ENCODE measurements around the gene JMJD1C. TPM values are rescaled to one million over a fixed set of nuclear protein-coding genes. Genes with fewer than 3 reads are reported as not detected.
A peak's percentile ranks its signal among the peaks of the same experiment; 100 is the strongest.

Gene JMJD1C
- polyA plus RNA-seq, 12 donors = 64.8 to 114 (median 87.8) TPM; not detected in 1

DNA sequence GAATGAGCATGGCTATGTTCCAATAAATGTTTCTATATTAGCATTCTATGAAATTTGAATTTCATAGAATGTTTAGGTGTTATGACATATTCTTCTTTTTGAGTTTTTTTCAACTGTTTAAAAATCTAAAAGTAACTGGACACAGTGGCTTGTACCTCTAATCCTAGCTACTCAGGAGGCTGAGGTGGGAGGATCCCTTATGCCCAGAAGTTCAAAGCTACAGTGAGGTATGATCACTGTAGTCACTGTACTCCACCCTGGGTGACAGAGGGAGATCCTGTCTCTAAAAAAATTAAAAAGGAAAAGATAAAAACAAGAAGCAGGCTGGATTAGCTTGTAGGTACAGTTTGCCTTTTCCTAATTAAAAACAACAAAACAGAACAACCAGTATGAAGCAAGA is 237.5 kb downstream of the JMJD1C start:
- DNase-seq = no peak

DNA sequence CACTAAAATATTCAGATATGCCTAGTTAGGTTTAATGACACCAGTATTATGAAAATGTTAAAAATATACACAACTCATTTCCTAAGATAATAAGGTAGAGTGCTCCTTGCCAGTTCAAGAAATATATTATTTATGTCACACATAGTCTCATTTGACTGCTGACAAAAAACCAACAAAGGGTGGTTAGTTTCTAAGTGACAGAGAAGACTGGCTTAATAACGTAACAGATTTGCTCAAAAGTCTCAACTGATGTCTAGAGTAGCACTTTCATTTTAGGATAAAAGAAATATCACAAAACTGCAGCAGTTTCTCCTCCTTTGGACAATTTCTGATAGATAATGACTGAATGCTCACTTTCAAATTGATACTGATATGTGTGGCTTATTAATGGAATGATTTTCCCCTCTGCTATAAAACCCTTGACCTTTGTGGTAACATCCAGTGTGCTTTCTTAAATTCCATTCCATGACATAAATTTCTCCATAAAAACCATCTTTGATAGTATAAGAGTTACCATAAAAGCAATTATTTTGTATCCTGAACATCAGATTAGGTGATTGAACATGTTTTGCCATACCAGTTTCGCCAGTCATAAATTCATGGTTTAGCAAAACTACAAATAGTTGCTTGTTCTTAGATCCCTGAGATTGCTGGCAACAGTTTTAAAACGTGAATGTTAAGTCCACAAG is 238.4 kb downstream of the JMJD1C start:
- no peak for DNase-seq

DNA sequence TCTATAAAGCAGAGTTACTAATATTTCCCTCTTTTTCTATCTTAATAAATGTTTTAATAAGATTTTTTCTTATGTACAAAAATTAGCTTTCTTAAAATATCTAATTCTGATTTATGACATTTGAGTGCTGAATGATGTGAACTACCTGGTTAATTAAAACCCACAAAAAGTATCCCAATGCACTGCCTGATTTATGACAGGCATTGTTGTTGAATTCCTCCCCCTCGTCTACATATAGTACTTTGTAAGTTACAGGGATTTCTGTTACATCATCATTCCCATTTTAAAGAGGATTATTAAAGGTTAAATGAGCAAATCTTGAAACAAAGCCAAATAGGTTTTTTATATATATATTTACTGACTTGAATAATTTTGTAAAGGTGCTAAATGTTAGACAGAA is 241.5 kb downstream of the JMJD1C start:
- DNase-seq = no peak

DNA sequence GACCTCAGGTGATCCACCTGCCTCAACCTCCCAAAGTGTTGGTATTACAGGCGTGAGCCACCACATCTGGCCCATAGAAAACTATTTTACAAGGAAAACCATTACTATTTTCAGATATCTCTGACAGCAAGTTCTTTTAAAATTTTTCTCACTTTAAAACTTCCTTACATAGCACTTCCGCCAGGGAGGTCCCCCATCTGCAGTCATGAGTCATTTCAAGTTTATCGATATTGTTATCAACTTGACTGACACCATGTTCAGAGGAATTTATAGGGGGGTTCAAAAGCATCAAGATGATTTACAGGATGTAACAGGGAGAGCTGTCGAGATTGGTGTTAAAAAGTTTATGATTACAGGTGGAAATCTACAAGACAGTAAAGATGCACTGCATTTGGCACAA is 243.8 kb downstream of the JMJD1C start:
- DNase-seq = no peak

DNA sequence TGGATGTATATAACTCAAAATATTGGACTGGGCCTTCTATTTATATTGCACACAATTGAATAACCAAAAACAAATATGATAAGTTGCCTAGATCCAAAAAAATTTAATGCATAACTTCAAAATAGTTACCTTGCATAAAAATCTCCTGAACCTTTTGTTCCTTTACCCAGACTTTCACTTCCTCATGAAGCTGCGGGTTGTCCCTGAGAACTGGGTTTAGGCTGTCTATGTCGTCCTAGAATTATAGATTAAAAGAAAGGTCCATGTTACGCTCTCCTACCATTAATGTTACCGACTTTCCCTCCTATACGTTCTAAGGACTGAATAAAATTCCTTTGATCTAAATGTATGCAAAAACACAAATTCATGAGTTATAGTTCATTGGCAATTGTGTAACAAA is 246.0 kb downstream of the JMJD1C start:
- no peak for DNase-seq

DNA sequence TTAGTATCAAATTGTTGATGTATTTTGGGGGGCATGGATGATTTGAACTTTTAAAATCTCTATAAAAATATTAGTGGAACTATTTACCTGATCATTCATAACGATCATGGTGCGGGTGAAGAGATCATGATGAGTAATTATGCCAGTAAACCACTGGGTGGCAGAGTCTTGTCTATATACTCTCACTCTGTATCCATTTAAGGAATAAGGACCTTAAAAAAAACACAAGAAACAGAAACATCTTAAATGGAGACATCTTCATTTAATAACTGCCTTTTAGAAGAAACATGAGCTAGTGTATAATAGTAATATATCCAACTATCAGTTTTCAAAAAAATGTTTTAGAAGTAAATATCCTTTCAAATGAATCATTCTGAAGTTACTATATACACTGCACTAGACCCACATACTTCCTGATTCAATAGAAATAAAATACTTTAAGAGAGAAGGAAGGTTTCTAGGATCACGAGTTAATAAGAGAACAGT is 248.6 kb downstream of the JMJD1C start:
- DNase-seq = peak; percentile 40

DNA sequence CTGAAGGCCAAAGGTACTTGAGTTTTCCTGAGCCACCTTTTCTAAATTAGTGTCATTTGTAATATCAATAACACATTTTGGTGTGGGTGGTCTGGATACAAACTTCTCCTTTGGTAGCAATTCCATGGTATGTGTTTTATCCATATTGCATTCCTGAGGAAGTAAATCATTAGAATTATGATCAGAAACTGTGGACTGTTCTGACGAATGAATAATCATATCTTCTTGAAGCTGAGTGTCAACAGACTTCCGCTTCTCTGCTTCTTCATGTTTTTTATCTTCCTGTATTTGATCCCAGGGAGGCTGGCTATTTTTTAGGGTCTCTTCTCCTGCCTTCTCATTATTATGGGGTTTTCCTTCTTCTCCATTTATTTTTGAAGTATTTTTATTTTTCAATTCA is 251.2 kb downstream of the JMJD1C start:
- DNase-seq = no peak

DNA sequence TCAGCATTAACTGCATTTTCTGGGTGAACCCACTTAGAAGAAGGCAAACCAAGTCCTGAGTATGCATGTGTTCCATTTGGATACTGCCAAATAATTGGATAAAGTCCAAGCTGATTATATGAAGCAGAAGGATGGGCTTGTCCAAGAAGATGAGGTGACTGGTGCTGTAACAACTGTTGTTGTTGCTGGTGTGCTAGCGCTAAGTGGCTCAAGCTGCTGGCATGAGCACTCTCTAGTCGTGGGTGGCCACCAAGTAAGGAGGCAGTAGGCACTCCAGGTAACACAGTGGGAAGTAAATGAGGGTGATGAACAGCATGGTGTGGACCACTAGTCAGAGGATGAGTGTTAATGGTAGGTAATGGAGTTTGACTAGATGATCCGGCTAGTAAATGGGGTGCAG is 252.3 kb downstream of the JMJD1C start:
- no peak for DNase-seq

DNA sequence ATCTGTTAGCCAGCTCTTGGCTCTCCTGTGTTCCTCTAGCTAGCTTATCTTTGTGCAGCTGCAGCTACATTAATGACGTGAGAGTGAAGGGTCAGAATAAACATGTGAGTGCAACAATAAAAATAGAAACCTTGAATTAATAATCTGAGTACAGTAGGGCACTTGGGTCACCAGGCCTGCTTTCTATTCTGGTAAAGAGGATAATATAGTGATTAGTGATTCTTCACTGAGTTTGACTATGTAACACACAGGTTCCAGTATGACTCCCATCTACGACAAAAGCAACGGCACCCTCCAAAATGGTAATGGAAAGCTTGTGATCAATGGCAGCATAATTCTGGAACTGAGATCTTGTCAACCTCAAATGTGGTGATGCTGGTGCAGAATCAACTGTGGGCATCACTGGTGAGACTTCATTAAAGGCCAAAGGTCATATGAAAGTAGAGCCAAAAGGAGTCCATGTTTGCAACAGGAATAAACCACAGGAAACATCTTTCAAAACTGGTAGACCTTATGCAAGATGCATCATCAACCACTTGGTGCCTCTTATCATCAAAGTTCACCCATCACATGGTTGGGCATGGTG is 255.1 kb downstream of the JMJD1C start:
- DNase-seq = no peak

DNA sequence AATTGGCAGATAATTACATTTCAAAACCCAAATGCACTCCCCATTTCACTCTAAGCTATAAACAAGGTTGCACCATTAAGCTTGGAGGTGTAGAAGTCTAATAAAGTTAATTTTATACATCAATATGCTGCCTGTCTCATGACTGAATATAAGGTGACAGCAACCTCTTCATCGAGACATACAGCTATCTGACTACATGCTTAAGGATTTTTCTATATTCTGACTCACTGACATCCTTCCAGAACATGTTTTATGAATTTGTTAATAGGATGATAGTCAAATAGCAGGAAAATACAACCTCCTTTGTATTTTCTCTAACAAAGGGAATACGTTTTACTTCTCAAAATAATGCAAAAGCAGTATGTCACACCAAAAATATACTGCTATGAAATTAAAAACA is 256.1 kb downstream of the JMJD1C start:
- DNase-seq = no peak

DNA sequence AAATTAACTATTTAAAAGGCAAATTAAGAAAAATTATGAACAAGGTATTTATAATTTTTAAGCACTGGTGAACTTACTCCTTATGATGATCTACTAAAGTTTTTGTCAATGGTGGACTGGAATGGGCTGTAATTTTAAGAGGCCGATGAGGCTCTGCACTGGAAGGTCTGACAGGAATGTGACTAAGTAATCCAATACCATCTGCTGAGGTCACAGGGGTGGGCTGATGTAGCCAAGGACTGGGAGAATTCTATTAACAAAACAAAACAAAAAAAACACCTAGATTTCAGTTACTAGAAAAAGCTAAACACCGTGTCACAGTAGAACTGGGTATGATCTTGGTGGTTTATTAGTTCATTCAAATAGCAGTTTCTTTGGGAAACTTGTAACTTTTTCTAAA is 256.8 kb downstream of the JMJD1C start:
- no peak for DNase-seq

DNA sequence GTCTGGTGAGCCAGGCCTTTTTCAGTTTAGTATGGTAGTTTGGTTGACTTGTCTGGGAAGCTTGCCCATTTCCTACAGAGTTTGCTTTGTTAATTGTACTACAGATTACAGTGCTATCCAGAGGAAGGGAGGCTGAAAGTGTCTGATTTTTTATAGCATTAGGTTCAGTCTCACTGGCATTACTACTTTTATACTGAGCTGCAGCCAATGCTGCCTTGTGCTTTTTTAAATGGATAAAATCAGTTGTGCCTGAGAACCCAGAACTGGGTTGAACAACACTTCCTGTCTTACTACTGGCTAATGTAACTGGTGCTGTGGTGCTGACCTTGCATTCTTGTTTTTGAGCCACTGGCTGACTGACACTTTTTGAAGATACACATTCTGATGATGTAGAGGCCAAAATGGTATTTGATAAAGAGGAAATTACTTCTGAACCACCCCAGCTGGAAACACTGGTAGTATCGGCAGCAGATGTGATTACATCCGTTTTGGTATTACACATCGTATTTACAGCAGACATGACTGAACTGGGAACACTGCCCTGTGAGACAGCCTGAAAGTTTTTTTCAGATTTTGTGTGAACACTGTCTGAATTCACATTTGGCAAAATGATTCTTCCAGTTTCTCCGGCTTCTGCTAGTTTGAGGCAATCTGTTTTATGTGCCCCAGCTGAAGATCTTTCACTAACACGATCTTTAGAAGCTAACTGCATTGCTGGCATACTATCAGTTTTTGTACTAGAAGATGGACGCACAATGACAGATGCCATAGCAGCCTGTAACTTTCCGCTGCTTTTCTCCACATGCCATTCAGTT is 258.6 kb downstream of the JMJD1C start:
- DNase-seq = peak; percentile 74

DNA sequence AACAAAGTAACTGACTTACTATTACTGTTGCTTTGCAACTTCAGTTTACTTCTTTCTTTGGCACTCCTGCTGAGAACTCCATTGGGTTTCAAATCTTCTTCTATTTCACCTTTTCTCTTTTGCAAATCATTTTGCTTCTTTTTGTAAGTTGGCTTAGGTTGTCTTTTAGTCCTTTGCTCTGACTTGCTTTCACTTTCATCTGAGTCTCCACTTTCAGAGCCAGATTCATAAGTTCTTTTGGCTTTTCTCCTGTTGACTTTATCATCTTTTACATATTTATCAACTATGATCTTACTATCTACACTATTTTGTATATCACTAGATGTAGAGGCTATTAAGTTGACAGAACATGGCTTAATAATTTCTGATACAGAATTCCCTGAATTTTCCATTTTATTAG is 259.2 kb downstream of the JMJD1C start:
- DNase-seq = no peak

DNA sequence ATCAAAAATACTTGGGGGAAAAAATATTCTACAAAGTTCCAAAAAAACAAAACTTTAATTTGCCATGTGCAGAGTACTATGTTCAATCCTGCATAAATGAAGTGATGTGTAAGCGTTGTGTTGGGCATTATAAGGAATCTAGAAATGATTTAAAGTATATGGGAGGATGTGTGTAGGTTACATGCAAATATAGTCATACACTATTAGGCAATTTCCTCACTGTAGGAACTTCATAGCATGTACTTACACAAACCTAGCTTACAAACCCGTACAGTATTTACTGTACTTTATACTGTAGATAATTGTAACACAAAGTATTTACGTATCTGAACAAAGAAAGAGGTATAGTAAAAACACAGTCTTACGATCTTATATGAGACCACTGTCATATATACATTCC is 260.4 kb downstream of the JMJD1C start:
- no peak for DNase-seq

DNA sequence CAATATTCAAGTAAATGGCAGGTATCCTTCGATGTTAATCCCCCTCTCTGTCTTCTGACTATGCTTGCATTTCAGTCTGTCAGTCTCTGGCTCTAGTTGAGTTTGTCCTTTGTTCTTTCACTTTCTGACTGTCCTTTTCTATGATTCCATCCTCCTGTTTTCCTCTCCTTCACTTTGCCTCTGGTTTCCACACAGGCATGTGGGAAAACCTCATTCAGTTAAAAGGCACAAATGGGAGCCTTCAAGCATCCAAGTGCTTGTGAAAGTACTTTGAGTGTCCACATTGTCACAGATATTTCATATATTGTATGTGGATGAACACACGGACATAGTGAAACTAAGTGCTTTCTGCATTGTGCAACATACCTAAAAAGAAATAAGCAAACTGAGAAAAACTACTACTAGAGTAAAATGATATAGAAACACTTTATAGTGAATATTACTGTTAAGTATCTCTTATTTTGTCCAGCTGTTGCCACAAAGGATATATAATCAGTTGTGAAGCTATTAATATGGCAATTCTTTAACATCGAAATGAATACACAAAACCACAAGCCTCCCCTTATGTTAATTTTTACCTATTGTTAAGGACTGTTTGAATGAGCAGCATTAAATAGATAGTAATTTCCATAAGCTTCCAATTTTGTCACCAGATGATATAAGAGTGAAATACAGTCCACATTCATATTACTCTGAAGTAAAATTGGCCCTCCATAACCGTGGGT is 260.9 kb downstream of the JMJD1C start:
- no peak for DNase-seq

DNA sequence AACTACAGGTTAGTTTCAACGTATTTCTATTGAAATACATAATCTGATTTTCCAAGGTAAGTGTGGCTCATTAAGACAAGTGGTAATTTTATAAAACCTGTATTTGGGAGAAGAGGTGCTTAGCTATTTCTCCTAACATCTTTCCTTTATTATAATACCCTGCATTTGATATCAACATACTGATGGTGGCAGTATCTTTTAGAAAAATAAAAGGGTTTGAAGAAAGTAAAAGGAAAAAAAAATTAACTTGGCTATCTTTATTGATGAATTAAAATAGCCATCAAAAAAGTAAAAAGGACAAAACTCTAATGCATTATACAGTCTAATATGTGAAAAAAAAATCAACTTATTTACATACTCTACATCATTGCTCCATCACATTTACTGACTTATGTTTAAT is 264.7 kb downstream of the JMJD1C start:
- no peak for DNase-seq

DNA sequence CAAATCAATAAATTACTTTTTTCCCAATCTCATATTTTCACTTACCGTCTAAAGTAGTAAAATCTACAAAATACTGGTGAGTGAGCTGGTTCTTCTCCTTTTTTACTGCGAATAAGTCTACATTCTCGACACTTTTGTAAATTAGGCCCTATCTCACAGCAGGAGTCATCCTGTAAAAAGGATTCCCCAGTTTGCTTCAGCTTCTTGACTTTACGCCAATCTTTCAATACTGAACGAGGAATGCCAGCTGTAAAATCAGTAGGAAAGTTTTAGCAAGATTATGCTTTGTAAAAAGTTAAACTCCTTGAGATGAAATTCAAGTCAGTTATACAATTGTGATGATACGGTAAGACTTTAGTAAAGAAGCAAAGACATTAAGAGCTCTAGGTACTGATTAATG is 265.3 kb downstream of the JMJD1C start:
- DNase-seq = peak; percentile 13

DNA sequence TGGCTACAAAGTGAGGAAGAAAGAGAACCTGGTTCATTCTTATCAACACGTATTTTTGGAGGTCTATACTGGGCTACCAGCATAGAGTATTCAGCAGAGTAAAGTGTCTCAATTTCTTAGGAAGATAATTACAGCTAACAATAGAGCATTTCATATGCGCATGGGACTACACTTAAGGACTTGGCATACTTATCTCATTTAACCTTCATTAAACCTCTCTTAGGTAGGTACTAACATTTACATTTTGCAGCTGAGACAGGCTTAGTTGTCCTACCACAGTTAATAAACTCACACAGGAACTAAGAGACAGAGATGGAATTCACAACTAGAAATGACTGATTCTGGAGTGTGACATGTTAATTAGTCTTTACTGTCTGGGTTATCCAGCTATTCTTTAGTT is 266.1 kb downstream of the JMJD1C start:
- no peak for DNase-seq

DNA sequence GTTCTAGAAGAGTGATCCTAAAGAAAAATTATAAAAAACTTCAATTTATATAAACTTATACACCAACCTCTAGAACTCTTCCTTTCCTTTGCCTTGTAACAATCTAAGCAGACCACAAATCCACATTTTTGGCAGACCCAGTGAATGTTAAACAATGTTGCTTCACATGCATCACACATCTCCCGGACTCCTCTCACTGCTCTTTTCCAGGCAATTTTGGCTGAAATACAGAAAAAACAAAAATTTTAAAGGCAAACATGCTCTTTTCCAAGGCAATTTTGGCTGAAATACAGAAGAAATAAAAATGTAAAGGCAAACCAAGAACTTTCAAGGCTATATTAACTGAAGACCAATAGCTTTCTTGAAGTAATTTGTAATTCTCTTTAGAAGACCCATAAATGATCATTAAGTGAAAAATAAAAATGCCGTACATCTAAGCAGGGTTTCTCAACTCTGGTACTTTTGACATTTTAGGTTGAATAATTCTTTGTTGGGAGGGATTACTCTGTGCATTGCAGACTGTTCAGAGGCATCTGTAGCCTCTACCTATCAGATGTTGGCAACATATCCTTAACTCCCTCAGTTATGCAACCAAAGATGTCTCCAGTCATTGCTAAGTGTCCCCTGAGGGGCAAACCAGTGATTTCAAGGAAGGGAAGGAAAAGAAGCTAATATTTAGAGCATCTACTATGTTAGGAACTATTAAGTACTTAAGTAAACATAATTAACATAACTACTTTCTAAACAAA is 268.3 kb downstream of the JMJD1C start:
- peak; percentile 72 for DNase-seq

DNA sequence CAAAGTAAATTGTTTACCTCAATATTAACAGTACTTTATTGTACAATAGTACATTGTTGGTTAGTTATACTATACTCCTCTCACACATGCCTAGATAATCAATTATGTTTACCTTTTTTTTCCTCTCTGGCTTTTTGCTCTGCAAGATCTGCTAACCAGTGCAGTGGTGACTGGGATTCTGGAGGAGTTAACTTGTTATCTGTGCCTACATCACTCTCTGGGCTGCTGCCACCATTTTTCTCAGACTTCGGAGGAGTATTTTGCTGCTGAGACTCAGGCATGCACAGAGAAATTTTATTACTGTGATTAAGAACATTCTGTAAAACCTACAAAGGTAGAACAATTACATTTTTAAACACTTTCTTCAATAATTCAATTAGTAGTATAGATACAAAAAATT is 273.0 kb downstream of the JMJD1C start:
- no peak for DNase-seq

DNA sequence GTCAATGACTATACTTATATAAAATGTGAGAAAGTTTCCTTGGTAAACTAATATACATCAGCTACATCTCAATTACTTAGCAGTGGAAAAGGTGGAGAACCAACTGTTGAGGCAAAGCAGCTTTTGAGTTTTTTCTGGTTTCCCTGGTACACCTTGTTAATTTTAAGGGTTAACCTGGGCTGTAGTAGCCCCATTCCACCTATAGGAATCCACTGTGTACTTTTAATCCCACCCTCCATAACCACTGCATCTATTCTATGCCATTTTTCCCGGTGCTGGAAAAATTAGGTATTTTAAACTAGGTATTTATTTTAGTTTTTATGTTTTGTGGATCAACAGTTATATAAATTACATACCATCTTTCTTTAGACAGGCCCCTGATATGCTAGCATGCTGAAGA is 290.2 kb downstream of the JMJD1C start:
- no peak for DNase-seq
